GM23338 (cell line): ENCODE data around the gene SUPV3L1. TPM values are rescaled to one million over a fixed set of nuclear protein-coding genes. Genes with fewer than 3 reads are reported as not detected.

Experiments used
- ATAC-seq: fragments of 200-7000 bp; cut with Tn5 transposase; 3 replicates; pipeline ENCODE4 v1.9.1; 2020
- DNase-seq: peaks from one replicate; pipeline ENCODE4 v3.0.0-alpha.2; 2015; ENCODE audit warnings: low spot score
- H2AFZ ChIP-seq: fragments of 200-600 bp; sonication (generic); 2 replicates; pipeline ENCODE4 v1.8.0; 2016; ENCODE audit warnings: antibody characterized with exemption, mild to moderate bottlenecking, moderate library complexity
- H3F3A ChIP-seq: fragments of 200-600 bp; sonication (generic); replicated peaks from 2 replicates; pipeline ENCODE4 v1.8.0; 2017; ENCODE audit warnings: antibody characterized with exemption, mixed run types, low read depth
- H3K27ac ChIP-seq: fragments of 200-600 bp; sonication (generic); 2 replicates; pipeline ENCODE4 v1.6.1; 2016; ENCODE audit warnings: low read depth
- H3K27me3 ChIP-seq: fragments of 200-600 bp; sonication (generic); 2 replicates; pipeline ENCODE4 v1.8.0; 2016; ENCODE audit warnings: mild to moderate bottlenecking, mixed run types, moderate library complexity; ENCODE audit not compliant: insufficient read depth
- H3K36me3 ChIP-seq: fragments of 200-600 bp; sonication (generic); 2 replicates; pipeline ENCODE4 v1.8.0; 2016; ENCODE audit warnings: mild to moderate bottlenecking; ENCODE audit not compliant: insufficient read depth
- H3K4me1 ChIP-seq: fragments of 200-600 bp; sonication (generic); 2 replicates; pipeline ENCODE4 v1.8.0; 2016; ENCODE audit warnings: mild to moderate bottlenecking, moderate library complexity; ENCODE audit not compliant: insufficient read depth
- H3K4me2 ChIP-seq: fragments of 200-600 bp; sonication (generic); 2 replicates; pipeline ENCODE4 v1.7.1; 2017; ENCODE audit warnings: mixed run types
- H3K4me3 ChIP-seq: fragments of 200-600 bp; sonication (generic); 2 replicates; pipeline ENCODE4 v1.6.1; 2016; ENCODE audit warnings: mixed run types
- H3K79me2 ChIP-seq: fragments of 200-600 bp; sonication (generic); replicated peaks from 2 replicates; pipeline ENCODE4 v1.8.0; 2017; ENCODE audit warnings: mild to moderate bottlenecking; ENCODE audit not compliant: insufficient read depth
- H3K9me2 ChIP-seq: fragments of 200-600 bp; sonication (generic); 2 replicates; pipeline ENCODE4 v1.8.0; 2017; ENCODE audit not compliant: insufficient read depth
- H4K20me1 ChIP-seq: fragments of 200-600 bp; sonication (generic); replicated peaks from 2 replicates; pipeline ENCODE4 v1.8.0; 2017; ENCODE audit warnings: mild to moderate bottlenecking; ENCODE audit not compliant: insufficient read depth
- H3K27ac Mint-ChIP-seq: 2 replicates; pipeline ENCODE4 v1.8.0; 2020; ENCODE audit warnings: inconsistent platforms, mild to moderate bottlenecking, moderate library complexity, mixed read lengths
- H3K27me3 Mint-ChIP-seq: 3 replicates; pipeline ENCODE4 v1.8.0; 2022; ENCODE audit warnings: low read depth, mild to moderate bottlenecking, moderate library complexity, mixed read lengths, inconsistent platforms; ENCODE audit not compliant: insufficient read depth, poor library complexity
- H3K36me3 Mint-ChIP-seq: 3 replicates; pipeline ENCODE4 v1.8.0; 2021; ENCODE audit warnings: low read depth, mild to moderate bottlenecking, inconsistent platforms, moderate library complexity, mixed read lengths
- H3K4me1 Mint-ChIP-seq: 3 replicates; pipeline ENCODE4 v1.8.0; 2020; ENCODE audit warnings: mild to moderate bottlenecking, inconsistent platforms, mixed read lengths
- H3K4me3 Mint-ChIP-seq: 3 replicates; pipeline ENCODE4 v1.8.0; 2021; ENCODE audit warnings: moderate library complexity, mild to moderate bottlenecking, inconsistent platforms, mixed read lengths
- H3K9me3 Mint-ChIP-seq: 3 replicates; pipeline ENCODE4 v1.8.0; 2020; ENCODE audit warnings: moderate library complexity, mild to moderate bottlenecking, inconsistent platforms, mixed read lengths
- CREB1 ChIP-seq: fragments of 250-450 bp; sonication (Bioruptor Pico); IDR thresholded peaks from 2 replicates; pipeline ENCODE4 v1.5.0; 2020; ENCODE audit warnings: low read depth, mild to moderate bottlenecking, moderate library complexity
- EZH2 ChIP-seq: fragments of 200-600 bp; sonication (generic); IDR thresholded peaks from one replicate; pipeline ENCODE4 v1.8.0; 2017; ENCODE audit warnings: antibody characterized with exemption, mild to moderate bottlenecking, low read depth; ENCODE audit not compliant: unreplicated experiment
- EZH2phosphoT487 ChIP-seq: fragments of 200-600 bp; sonication (generic); IDR thresholded peaks from one replicate; pipeline ENCODE4 v1.8.1; 2018; ENCODE audit warnings: antibody characterized with exemption; ENCODE audit not compliant: unreplicated experiment
- JUNB ChIP-seq: IDR thresholded peaks from one replicate; pipeline ENCODE4 v1.6.1; 2016; ENCODE audit warnings: antibody characterized with exemption; ENCODE audit not compliant: unreplicated experiment
- NANOG ChIP-seq: IDR thresholded peaks from 2 replicates; pipeline ENCODE4 v1.6.1; 2016; ENCODE audit warnings: antibody characterized with exemption, borderline replicate concordance
- POLR2AphosphoS5 ChIP-seq: IDR thresholded peaks from 2 replicates; pipeline ENCODE4 v1.6.1; 2016; ENCODE audit warnings: antibody characterized with exemption, low read depth
- STAT1 ChIP-seq: IDR thresholded peaks from one replicate; pipeline ENCODE4 v1.6.1; 2016; ENCODE audit warnings: antibody characterized with exemption; ENCODE audit not compliant: unreplicated experiment
- ZNF114 ChIP-seq: fragments of 250-450 bp; sonication (Bioruptor Pico); IDR thresholded peaks from 2 replicates; pipeline ENCODE4 v1.5.0; 2020; ENCODE audit warnings: mild to moderate bottlenecking, moderate library complexity
- ZNF331 ChIP-seq: fragments of 250-450 bp; sonication (Bioruptor Pico); IDR thresholded peaks from 2 replicates; pipeline ENCODE4 v1.5.0; 2020; ENCODE audit warnings: low read depth, mild to moderate bottlenecking, moderate library complexity
- polyA plus RNA-seq: library from polyadenylated mRNA; unstranded; fragments of >200 nt; fragmentation: Nextera tagmentation; extraction: Ambion mirVana; gene quantifications from 2 replicates; pipeline ENCODE4 v1.2.1, GENCODE V29; 2016
- total RNA-seq: library from RNA; depleted of rRNA; stranded (reverse); fragments of >200 nt; shearing (Covaris generic); gene quantifications from 2 replicates; pipeline ENCODE4 v1.2.3, GENCODE V29; 2014
- TF ChIP-seq, protein P1 (sequence below): fragments of 250-450 bp; sonication (Bioruptor Pico); IDR thresholded peaks from 2 replicates; pipeline ENCODE4 v1.5.0; 2020; ENCODE audit warnings: mild to moderate bottlenecking, moderate library complexity
- TF ChIP-seq, protein P2 (sequence below), 2 experiments: fragments of 200-600 bp in 1 of 2; sonication (generic) in 1 of 2; conservative IDR thresholded peaks; 2 replicates each; pipeline versions ENCODE4 v1.5.1 to v1.6.1; 2016 to 2017; ENCODE audit warnings: antibody characterized with exemption in 2 of 2, low read depth in 2 of 2, mild to moderate bottlenecking in 2 of 2, moderate library complexity in 1 of 2
- TF ChIP-seq, protein P3 (sequence below): IDR thresholded peaks from one replicate; pipeline ENCODE4 v1.6.1; 2018; ENCODE audit warnings: antibody characterized with exemption; ENCODE audit not compliant: unreplicated experiment
- TF ChIP-seq, protein P4 (sequence below): IDR thresholded peaks from 2 replicates; pipeline ENCODE4 v1.6.1; 2016; ENCODE audit warnings: antibody characterized with exemption

SUPV3L1 gene
- total and polyA plus RNA-seq, 2 experiments from 2014 or later = 29.9 to 45.2 TPM

DNA sequence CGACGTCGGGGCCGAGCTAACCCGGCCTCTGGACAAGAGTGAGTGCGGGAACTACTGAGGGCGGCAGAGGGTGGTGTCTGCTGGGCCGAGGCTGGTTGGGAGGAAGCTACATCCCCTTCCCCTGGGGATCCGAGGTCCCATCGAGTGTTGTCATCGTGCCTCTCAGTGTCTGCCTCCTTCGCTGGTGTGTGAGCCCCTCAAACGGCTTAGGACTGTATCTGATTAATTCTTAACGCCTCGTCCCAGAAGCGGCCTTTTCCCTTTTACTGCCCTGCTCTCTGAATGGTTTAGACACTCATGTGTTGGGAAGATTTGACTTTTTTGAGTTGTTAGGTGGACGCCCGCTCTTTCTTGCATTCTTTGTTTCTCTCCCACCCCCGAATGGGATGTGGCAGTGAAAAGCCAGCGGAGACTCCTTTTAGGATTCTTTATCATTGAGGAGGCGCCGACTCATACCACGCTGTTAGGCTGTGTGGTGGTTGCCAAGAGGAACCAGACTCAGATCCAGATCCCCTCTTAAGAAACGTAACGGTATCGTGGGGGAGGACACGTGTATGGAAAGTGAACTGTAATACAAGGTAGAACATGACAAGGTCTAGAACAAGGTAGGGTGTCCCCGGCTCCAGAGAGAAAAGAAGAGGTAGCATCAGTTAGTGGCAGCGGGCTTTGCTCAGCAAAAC lies 631 bp downstream of the SUPV3L1 start:
- Mint-ChIP-seq H3K27me3 (peaks cover 12% of the 10 kb centered on the region), H3K27ac (peak overlapping the region; percentile 100), H3K4me1 (peaks cover 8% of the 10 kb centered on the region), H3K9me3 (peaks cover 1% of the 10 kb centered on the region; the same call in 1 of the 3 replicates), H3K36me3 (peaks cover 4% of the 10 kb centered on the region; the same call in 2 of the 3 replicates), H3K4me3 (peak overlapping the region; percentile 97)
- Histone ChIP-seq H3K4me1 (peaks cover 5% of the 10 kb centered on the region), H3F3A (no peaks in the 10 kb centered on the region), H3K36me3 (no peaks in the 10 kb centered on the region), H3K79me2 (peaks cover 55% of the 10 kb centered on the region), H3K27me3 (no peaks in the 10 kb centered on the region), H2AFZ (peak overlapping the region; percentile 1; the same call in 1 of the 2 replicates), H3K27ac (peak overlapping the region; percentile 12; the same call in 1 of the 2 replicates), H3K4me3 (peak overlapping the region; percentile 84), H3K9me2 (no peaks in the 10 kb centered on the region), H3K4me2 (peak overlapping the region; percentile 97), H4K20me1 (peaks cover 5% of the 10 kb centered on the region)
- DNase-seq (peak; percentile 55), ATAC-seq (no peak; the same call in 1 of the 3 replicates)
- no peak; the same call in 1 of the 2 replicates for TF ChIP-seq POLR2AphosphoS5
- TF ChIP-seq CREB1 (CRISPR knock-in tag) = no peak
- no peak for TF ChIP-seq EZH2
- TF ChIP-seq, protein P1, sequence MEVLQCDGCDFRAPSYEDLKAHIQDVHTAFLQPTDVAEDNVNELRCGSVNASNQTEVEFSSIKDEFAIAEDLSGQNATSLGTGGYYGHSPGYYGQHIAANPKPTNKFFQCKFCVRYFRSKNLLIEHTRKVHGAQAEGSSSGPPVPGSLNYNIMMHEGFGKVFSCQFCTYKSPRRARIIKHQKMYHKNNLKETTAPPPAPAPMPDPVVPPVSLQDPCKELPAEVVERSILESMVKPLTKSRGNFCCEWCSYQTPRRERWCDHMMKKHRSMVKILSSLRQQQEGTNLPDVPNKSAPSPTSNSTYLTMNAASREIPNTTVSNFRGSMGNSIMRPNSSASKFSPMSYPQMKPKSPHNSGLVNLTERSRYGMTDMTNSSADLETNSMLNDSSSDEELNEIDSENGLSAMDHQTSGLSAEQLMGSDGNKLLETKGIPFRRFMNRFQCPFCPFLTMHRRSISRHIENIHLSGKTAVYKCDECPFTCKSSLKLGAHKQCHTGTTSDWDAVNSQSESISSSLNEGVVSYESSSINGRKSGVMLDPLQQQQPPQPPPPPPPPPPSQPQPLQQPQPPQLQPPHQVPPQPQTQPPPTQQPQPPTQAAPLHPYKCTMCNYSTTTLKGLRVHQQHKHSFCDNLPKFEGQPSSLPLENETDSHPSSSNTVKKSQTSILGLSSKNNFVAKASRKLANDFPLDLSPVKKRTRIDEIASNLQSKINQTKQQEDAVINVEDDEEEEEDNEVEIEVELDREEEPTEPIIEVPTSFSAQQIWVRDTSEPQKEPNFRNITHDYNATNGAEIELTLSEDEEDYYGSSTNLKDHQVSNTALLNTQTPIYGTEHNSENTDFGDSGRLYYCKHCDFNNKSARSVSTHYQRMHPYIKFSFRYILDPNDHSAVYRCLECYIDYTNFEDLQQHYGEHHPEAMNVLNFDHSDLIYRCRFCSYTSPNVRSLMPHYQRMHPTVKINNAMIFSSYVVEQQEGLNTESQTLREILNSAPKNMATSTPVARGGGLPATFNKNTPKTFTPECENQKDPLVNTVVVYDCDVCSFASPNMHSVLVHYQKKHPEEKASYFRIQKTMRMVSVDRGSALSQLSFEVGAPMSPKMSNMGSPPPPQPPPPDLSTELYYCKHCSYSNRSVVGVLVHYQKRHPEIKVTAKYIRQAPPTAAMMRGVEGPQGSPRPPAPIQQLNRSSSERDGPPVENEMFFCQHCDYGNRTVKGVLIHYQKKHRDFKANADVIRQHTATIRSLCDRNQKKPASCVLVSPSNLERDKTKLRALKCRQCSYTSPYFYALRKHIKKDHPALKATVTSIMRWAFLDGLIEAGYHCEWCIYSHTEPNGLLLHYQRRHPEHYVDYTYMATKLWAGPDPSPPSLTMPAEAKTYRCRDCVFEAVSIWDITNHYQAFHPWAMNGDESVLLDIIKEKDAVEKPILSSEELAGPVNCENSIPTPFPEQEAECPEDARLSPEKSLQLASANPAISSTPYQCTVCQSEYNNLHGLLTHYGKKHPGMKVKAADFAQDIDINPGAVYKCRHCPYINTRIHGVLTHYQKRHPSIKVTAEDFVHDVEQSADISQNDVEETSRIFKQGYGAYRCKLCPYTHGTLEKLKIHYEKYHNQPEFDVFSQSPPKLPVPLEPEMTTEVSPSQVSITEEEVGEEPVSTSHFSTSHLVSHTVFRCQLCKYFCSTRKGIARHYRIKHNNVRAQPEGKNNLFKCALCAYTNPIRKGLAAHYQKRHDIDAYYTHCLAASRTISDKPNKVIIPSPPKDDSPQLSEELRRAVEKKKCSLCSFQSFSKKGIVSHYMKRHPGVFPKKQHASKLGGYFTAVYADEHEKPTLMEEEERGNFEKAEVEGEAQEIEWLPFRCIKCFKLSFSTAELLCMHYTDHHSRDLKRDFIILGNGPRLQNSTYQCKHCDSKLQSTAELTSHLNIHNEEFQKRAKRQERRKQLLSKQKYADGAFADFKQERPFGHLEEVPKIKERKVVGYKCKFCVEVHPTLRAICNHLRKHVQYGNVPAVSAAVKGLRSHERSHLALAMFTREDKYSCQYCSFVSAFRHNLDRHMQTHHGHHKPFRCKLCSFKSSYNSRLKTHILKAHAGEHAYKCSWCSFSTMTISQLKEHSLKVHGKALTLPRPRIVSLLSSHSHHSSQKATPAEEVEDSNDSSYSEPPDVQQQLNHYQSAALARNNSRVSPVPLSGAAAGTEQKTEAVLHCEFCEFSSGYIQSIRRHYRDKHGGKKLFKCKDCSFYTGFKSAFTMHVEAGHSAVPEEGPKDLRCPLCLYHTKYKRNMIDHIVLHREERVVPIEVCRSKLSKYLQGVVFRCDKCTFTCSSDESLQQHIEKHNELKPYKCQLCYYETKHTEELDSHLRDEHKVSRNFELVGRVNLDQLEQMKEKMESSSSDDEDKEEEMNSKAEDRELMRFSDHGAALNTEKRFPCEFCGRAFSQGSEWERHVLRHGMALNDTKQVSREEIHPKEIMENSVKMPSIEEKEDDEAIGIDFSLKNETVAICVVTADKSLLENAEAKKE (CRISPR knock-in tag) = no peak
- no peak for TF ChIP-seq ZNF331
- TF ChIP-seq ZNF114 (CRISPR knock-in tag) = no peak
- TF ChIP-seq EZH2phosphoT487 = no peak
- TF ChIP-seq, protein P2, sequence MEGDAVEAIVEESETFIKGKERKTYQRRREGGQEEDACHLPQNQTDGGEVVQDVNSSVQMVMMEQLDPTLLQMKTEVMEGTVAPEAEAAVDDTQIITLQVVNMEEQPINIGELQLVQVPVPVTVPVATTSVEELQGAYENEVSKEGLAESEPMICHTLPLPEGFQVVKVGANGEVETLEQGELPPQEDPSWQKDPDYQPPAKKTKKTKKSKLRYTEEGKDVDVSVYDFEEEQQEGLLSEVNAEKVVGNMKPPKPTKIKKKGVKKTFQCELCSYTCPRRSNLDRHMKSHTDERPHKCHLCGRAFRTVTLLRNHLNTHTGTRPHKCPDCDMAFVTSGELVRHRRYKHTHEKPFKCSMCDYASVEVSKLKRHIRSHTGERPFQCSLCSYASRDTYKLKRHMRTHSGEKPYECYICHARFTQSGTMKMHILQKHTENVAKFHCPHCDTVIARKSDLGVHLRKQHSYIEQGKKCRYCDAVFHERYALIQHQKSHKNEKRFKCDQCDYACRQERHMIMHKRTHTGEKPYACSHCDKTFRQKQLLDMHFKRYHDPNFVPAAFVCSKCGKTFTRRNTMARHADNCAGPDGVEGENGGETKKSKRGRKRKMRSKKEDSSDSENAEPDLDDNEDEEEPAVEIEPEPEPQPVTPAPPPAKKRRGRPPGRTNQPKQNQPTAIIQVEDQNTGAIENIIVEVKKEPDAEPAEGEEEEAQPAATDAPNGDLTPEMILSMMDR (conservative IDR thresholded peaks at IDR 0.05; ENCODE audit: low read depth in 2 of 2) = no peak
- no peak for TF ChIP-seq STAT1
- TF ChIP-seq, protein P3, sequence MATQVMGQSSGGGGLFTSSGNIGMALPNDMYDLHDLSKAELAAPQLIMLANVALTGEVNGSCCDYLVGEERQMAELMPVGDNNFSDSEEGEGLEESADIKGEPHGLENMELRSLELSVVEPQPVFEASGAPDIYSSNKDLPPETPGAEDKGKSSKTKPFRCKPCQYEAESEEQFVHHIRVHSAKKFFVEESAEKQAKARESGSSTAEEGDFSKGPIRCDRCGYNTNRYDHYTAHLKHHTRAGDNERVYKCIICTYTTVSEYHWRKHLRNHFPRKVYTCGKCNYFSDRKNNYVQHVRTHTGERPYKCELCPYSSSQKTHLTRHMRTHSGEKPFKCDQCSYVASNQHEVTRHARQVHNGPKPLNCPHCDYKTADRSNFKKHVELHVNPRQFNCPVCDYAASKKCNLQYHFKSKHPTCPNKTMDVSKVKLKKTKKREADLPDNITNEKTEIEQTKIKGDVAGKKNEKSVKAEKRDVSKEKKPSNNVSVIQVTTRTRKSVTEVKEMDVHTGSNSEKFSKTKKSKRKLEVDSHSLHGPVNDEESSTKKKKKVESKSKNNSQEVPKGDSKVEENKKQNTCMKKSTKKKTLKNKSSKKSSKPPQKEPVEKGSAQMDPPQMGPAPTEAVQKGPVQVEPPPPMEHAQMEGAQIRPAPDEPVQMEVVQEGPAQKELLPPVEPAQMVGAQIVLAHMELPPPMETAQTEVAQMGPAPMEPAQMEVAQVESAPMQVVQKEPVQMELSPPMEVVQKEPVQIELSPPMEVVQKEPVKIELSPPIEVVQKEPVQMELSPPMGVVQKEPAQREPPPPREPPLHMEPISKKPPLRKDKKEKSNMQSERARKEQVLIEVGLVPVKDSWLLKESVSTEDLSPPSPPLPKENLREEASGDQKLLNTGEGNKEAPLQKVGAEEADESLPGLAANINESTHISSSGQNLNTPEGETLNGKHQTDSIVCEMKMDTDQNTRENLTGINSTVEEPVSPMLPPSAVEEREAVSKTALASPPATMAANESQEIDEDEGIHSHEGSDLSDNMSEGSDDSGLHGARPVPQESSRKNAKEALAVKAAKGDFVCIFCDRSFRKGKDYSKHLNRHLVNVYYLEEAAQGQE = no peak
- TF ChIP-seq NANOG = no peak
- no peak for TF ChIP-seq JUNB
- TF ChIP-seq, protein P4, sequence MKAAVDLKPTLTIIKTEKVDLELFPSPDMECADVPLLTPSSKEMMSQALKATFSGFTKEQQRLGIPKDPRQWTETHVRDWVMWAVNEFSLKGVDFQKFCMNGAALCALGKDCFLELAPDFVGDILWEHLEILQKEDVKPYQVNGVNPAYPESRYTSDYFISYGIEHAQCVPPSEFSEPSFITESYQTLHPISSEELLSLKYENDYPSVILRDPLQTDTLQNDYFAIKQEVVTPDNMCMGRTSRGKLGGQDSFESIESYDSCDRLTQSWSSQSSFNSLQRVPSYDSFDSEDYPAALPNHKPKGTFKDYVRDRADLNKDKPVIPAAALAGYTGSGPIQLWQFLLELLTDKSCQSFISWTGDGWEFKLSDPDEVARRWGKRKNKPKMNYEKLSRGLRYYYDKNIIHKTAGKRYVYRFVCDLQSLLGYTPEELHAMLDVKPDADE = no peak
